ENCODE results near the gene CRYBG1. TPM values are rescaled to one million over a fixed set of nuclear protein-coding genes. Genes with fewer than 3 reads are reported as not detected.

Gene CRYBG1
- polyA plus RNA-seq, 1 donor from 2014 or later = 0.73 TPM

GRCh38 chr6:106421496-106421895 is 61.0 kb downstream of the CRYBG1 start:
- H3K9ac ChIP-seq (ENCODE audit: low read length) = no peak overlapping the region
- TF ChIP-seq SMC3 (conservative IDR thresholded peaks at IDR 0.05; ENCODE audit: poor library complexity) (no peak), MXI1 (conservative IDR thresholded peaks at IDR 0.05; ENCODE audit: poor library complexity, severe bottlenecking) (no peak), EZH2 (IDR thresholded peaks at IDR 0.05; ENCODE audit: borderline replicate concordance, insufficient read depth, low read length, poor library complexity, severe bottlenecking) (no peak), POLR2AphosphoS5 (IDR thresholded peaks at IDR 0.05) (no peak), TAF1 (IDR thresholded peaks at IDR 0.05; ENCODE audit: low read depth) (no peak), RAD21 (conservative IDR thresholded peaks at IDR 0.05) (no peak), REST (IDR thresholded peaks at IDR 0.05; ENCODE audit: borderline replicate concordance) (no peak)
- no peaks in the 10 kb centered on the region for H3K27me3 ChIP-seq (ENCODE audit: insufficient read depth, low read depth, low read length)
- no peaks in the 10 kb centered on the region for H3K9me3 ChIP-seq (ENCODE audit: low read length)
- H3K9me2 ChIP-seq (ENCODE audit: insufficient read depth, low read length) = no peaks in the 10 kb centered on the region
- H2AFZ ChIP-seq (ENCODE audit: low read depth, low read length) = no peak overlapping the region
- H4K20me1 ChIP-seq (ENCODE audit: insufficient read depth) = no peaks in the 10 kb centered on the region
- no peak overlapping the region for H3K4me2 ChIP-seq (ENCODE audit: low read length)
- H3K4me3 ChIP-seq (ENCODE audit: low read length) = no peak overlapping the region
- no peaks in the 10 kb centered on the region for H3F3A ChIP-seq (ENCODE audit: insufficient read depth, low read length, poor library complexity, severe bottlenecking)
- H3K27ac ChIP-seq (ENCODE audit: low read length) = no peak overlapping the region
- H3K79me2 ChIP-seq (replicated peaks; ENCODE audit: insufficient read depth, low read length) = no peaks in the 10 kb centered on the region
- H3K36me3 ChIP-seq (ENCODE audit: insufficient read depth, low read length) = no peaks in the 10 kb centered on the region

- Histone ChIP-seq H3K79me2 (replicated peaks; ENCODE audit: insufficient read depth, low read length) (no peaks in the 10 kb centered on the region), H3K9me3 (ENCODE audit: low read length) (no peaks in the 10 kb centered on the region), H3K27me3 (ENCODE audit: insufficient read depth, low read depth, low read length) (no peaks in the 10 kb centered on the region), H4K20me1 (ENCODE audit: insufficient read depth) (no peaks in the 10 kb centered on the region), H3K4me2 (ENCODE audit: low read length) (no peak overlapping the region), H3K27ac (ENCODE audit: low read length) (no peak overlapping the region), H3K36me3 (ENCODE audit: insufficient read depth, low read length) (no peaks in the 10 kb centered on the region), H3K9me2 (ENCODE audit: insufficient read depth, low read length) (no peaks in the 10 kb centered on the region), H3F3A (ENCODE audit: insufficient read depth, low read length, poor library complexity, severe bottlenecking) (no peaks in the 10 kb centered on the region), H2AFZ (ENCODE audit: low read depth, low read length) (no peak overlapping the region), H3K9ac (ENCODE audit: low read length) (no peak overlapping the region), H3K4me3 (ENCODE audit: low read length) (no peak overlapping the region)
- TF ChIP-seq EP300 (conservative IDR thresholded peaks at IDR 0.05; ENCODE audit: poor library complexity, severe bottlenecking) = no peak
- no peak for TF ChIP-seq CTCF (IDR thresholded peaks at IDR 0.05; ENCODE audit: poor library complexity, severe bottlenecking)
- TF ChIP-seq EZH2 (IDR thresholded peaks at IDR 0.05; ENCODE audit: borderline replicate concordance, insufficient read depth, low read length, poor library complexity, severe bottlenecking) = no peak
- TF ChIP-seq RAD21 (conservative IDR thresholded peaks at IDR 0.05) = no peak
- TF ChIP-seq MXI1 (conservative IDR thresholded peaks at IDR 0.05; ENCODE audit: poor library complexity, severe bottlenecking) = no peak
- no peak for TF ChIP-seq POLR2AphosphoS5 (IDR thresholded peaks at IDR 0.05)
- no peak for TF ChIP-seq REST (IDR thresholded peaks at IDR 0.05; ENCODE audit: borderline replicate concordance)
- no peak for TF ChIP-seq SMC3 (conservative IDR thresholded peaks at IDR 0.05; ENCODE audit: poor library complexity)
- TF ChIP-seq TAF1 (IDR thresholded peaks at IDR 0.05; ENCODE audit: low read depth) = no peak
These were observed 62.0 kb downstream of the CRYBG1 start for GRCh38 chr6:106422534-106422933.
